AG09319 (cell line): Measurements from ENCODE around the gene ARHGEF10L.
A peak's percentile ranks its signal among the peaks of the same experiment; 100 is the strongest.
"Not testable (repeated sequence)": the region's sequence is repeated elsewhere in the genome, so short reads cannot be mapped to it uniquely, and the experiment has no call there.

Source experiments
- DNase-seq: peaks from one replicate; pipeline ENCODE4 v3.0.0-alpha.2; 2010; ENCODE audit warnings: low read depth; ENCODE audit errors: extremely low read depth
- TF ChIP-seq, protein P1 (sequence below): IDR thresholded peaks from 2 replicates; pipeline ENCODE4 v1.5.1; 2011; ENCODE audit warnings: low read depth, mild to moderate bottlenecking, inconsistent platforms, low read length, moderate library complexity

Gene ARHGEF10L, protein sequence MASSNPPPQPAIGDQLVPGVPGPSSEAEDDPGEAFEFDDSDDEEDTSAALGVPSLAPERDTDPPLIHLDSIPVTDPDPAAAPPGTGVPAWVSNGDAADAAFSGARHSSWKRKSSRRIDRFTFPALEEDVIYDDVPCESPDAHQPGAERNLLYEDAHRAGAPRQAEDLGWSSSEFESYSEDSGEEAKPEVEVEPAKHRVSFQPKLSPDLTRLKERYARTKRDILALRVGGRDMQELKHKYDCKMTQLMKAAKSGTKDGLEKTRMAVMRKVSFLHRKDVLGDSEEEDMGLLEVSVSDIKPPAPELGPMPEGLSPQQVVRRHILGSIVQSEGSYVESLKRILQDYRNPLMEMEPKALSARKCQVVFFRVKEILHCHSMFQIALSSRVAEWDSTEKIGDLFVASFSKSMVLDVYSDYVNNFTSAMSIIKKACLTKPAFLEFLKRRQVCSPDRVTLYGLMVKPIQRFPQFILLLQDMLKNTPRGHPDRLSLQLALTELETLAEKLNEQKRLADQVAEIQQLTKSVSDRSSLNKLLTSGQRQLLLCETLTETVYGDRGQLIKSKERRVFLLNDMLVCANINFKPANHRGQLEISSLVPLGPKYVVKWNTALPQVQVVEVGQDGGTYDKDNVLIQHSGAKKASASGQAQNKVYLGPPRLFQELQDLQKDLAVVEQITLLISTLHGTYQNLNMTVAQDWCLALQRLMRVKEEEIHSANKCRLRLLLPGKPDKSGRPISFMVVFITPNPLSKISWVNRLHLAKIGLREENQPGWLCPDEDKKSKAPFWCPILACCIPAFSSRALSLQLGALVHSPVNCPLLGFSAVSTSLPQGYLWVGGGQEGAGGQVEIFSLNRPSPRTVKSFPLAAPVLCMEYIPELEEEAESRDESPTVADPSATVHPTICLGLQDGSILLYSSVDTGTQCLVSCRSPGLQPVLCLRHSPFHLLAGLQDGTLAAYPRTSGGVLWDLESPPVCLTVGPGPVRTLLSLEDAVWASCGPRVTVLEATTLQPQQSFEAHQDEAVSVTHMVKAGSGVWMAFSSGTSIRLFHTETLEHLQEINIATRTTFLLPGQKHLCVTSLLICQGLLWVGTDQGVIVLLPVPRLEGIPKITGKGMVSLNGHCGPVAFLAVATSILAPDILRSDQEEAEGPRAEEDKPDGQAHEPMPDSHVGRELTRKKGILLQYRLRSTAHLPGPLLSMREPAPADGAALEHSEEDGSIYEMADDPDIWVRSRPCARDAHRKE (N-terminal part only)

DNA sequence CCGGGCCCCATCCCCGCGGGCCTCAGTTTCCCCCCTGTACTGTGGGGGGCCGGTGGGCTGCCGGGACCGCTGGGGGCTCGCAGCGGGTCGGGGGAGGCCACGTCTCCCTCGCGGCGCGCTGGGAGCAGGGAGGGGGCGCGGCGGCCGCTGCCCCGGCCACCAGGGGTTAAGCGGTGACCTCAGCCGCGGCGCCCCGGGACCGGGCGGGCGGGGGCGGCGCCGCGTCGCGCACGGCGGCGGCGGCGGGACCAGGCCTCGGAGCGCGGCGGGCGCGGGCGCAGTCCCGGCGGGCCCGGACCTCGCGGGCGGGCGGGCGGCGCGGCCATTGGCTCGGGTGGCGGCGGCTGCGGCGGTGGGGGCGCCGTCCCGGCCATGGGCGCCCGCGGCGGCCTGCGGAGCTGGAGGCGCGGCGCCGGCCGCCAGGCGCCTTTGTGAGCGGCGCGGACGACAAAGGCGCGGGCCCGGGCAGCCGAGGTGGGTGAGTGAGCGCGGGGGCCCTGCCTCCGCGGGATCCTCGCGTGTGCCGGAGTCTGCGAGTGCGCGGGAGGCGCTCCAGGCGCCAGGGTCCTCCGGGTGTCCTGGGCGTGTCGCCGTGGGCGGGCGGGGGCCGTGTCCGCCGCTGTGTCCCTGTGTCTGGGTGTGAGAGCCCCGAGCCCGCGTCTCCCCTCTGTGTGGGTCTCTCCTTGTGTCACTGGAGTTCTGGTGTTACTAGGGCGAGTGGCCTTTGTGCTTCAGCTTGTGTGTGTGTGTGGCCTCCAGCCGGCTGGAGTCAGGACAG, at the start of gene ARHGEF10L:
Gene ARHGEF10L, plus strand, starts transcription at position 222 of the 778 bp plus-strand sequence. CDS start 40,898 bp downstream, outside the sequence.
- TF ChIP-seq, protein P1, sequence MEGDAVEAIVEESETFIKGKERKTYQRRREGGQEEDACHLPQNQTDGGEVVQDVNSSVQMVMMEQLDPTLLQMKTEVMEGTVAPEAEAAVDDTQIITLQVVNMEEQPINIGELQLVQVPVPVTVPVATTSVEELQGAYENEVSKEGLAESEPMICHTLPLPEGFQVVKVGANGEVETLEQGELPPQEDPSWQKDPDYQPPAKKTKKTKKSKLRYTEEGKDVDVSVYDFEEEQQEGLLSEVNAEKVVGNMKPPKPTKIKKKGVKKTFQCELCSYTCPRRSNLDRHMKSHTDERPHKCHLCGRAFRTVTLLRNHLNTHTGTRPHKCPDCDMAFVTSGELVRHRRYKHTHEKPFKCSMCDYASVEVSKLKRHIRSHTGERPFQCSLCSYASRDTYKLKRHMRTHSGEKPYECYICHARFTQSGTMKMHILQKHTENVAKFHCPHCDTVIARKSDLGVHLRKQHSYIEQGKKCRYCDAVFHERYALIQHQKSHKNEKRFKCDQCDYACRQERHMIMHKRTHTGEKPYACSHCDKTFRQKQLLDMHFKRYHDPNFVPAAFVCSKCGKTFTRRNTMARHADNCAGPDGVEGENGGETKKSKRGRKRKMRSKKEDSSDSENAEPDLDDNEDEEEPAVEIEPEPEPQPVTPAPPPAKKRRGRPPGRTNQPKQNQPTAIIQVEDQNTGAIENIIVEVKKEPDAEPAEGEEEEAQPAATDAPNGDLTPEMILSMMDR: no peak
- DNase-seq: no peak

DNA sequence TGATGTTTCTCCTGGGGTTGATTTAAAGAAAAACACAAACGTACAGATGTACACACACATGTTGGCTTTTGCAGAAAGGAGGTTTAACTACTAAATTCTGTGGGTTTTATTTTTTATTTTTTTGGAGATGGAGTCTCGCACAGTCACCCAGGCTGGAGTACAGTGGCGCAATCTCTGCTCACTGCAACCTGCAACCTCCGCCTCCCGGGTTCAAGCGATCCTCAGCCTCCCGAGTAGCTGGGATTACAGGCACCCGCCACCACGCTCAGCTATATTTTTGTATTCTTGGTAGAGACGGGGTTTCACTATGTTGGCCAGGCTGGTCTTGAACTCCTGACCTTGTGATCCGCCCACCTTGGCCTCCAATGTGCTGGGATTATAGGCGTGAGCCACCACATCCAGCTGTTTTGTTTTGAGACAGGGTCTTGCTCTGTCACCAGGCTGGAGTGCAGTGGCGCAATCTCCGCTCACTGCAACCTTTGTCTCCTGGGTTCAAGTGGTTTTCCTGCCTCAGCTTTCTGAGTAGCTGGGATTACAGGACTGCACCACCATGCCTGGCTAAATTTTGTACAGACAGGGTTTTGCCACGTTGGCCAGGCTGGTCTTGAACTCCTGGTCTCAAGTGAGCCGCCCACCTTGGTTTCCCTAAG, 49.6 kb upstream of the ARHGEF10L start:
- not testable (repeated sequence) for DNase-seq

DNA sequence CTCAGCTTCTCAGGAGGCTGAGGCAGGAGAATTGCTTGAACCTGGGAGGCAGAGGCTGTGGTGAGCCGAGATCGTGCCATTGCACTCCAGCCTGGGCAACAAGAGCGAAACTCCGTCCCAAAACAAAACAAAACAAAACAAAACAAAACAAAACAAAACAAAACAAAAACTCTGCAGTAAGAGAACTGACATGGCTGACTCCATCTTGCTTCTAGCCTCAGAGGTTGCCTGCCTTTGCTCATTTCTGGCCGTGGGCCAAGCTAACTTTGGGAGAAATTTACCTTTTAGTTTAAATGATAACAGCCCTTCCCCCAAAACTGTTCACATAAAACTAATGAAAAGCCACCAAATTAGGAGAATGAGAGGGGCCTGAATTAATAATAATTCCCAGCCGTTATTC, 48.8 kb upstream of the ARHGEF10L start:
- not testable (repeated sequence) for DNase-seq

DNA sequence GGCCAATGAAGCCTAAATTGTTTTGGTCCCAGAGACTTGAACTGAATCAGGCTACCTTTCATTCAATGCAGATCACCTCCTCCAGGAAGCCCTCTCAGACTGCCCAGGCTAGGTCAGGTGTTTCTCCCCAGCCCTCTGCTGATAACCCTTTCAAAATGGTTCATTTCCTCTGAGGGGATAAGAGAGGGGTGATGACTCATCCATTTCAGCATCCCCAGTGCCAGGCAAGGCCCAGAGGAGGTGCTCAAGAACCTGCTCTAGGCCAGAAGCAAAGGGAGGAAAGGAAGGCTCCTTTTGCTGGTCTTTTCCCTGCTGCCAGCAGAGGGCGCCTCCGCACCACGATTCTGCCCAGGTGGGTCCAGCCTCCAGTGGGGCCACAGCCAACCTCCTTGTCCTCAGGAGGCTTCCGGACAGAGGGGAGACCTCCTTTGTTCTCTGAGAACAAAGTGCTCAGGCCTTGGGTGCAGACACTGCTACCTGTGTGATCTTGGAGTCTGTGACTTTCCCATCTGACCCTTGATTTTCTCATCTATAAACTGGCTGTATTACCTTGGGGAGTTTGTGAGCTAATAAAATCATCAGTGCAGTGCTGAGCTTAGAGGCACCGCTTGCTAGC, 45.3 kb upstream of the ARHGEF10L start:
- DNase-seq: no peak
- TF ChIP-seq, protein P1: peak; percentile 94

DNA sequence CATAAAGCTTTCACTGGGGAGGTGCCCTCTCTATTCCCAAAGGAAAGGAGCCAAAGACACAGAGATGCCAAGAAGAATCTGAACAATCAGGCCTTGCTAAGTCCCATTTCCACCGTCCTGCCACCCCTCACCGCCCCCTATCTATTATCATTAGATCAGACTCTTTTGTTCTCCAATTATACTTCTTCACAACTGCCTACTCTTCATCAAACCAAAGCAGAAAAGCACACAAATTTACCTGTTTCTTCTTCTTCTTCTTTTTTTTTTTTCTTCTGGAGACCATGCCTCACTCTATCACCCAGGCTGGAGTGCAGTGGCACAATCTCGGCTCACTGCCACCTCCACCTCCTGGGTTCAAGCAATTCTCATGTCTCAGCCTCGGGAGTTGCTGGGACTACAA, 43.1 kb upstream of the ARHGEF10L start:
- no peak for DNase-seq
- TF ChIP-seq, protein P1: no peak

DNA sequence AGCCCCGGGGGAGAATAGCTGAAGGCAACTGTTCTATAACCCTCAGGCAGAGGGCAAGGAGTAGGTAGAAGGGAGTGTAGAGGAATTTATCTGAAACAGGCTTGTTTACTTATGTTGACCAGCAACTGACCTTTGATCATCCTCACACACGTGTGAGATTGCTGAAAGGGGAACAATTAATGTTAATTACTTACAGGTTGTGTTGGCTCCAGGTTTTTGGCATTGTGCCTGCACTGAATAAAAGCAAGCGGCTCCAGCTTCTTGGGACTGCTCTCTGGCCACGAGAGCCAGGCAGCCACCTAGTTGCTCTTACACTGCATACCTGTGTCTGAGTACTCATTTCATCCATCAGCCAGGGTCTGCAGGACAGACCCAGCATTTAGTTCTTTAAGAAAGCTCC, 41.3 kb upstream of the ARHGEF10L start:
- TF ChIP-seq, protein P1: no peak
- no peak for DNase-seq

DNA sequence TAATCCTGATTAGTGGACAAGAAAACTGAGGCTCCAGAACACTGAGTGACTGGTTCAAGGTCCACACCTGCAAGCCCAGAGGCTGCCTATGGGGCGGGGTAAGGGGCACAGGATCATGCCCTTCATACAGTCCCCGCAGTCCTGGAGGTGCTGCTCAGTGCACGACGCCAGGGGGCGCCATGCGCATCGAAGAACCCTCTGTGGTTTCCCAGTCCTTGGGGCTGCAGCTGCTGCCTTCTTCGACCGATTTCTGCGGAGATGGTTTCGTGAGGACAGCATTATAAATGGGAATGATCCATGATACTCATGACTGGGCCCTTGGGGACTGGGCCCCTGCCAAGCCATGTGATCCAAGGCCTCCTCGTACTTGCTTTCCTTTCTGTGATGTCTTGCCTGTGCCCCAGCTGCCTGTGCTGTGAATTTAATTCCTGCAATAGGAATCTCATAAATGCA, 37.1 kb upstream of the ARHGEF10L start:
- DNase-seq: peak; percentile 62

More for the DNA sequence above, 37.1 kb upstream of the ARHGEF10L start:
- TF ChIP-seq, protein P1: peak; percentile 98
